ENCODE data around the gene DROSHA. TPM values are rescaled to one million over a fixed set of nuclear protein-coding genes. Genes with fewer than 3 reads are reported as not detected.

Gene DROSHA
- total RNA-seq, 4 donors from 2014 or later: 29.4 to 62.4 (median 50.2) TPM

- no peak for DNase-seq (ENCODE audit: low spot score)
- TF ChIP-seq, protein P1, sequence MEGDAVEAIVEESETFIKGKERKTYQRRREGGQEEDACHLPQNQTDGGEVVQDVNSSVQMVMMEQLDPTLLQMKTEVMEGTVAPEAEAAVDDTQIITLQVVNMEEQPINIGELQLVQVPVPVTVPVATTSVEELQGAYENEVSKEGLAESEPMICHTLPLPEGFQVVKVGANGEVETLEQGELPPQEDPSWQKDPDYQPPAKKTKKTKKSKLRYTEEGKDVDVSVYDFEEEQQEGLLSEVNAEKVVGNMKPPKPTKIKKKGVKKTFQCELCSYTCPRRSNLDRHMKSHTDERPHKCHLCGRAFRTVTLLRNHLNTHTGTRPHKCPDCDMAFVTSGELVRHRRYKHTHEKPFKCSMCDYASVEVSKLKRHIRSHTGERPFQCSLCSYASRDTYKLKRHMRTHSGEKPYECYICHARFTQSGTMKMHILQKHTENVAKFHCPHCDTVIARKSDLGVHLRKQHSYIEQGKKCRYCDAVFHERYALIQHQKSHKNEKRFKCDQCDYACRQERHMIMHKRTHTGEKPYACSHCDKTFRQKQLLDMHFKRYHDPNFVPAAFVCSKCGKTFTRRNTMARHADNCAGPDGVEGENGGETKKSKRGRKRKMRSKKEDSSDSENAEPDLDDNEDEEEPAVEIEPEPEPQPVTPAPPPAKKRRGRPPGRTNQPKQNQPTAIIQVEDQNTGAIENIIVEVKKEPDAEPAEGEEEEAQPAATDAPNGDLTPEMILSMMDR (IDR thresholded peaks at IDR 0.05): no peak
- no peak for ATAC-seq (ENCODE audit: low FRiP score)
Measured at GRCh38 chr5:31443572-31443971, 88.3 kb downstream of the DROSHA start.

- DNase-seq (ENCODE audit: low spot score): no peak
- TF ChIP-seq, protein P1 (IDR thresholded peaks at IDR 0.05): no peak
- no peak for ATAC-seq (ENCODE audit: low FRiP score)
Measured at GRCh38 chr5:31442058-31442745, 89.7 kb downstream of the DROSHA start.

DNA sequence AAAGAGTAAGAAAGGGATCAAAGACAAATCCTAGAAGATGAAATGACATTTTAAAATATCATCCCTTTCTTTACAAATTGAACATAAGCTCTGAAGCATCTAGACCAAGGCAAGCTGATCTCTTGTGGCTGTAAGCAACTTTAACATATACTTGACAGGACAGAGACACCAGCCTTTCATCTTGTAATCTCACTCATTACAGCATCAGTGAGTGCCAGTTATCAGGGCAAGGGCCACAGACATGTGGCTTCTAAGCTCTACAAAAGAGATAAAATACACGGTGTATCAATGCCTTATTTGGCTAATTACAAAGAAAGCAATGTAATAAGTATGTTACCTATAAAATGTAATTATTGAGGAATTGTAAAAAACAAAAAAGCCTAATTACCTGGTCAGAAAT is 95.0 kb downstream of the DROSHA start:
- TF ChIP-seq, protein P1 (IDR thresholded peaks at IDR 0.05): no peak
- DNase-seq (ENCODE audit: low spot score) (no peak), ATAC-seq (ENCODE audit: low FRiP score) (no peak)

DNA sequence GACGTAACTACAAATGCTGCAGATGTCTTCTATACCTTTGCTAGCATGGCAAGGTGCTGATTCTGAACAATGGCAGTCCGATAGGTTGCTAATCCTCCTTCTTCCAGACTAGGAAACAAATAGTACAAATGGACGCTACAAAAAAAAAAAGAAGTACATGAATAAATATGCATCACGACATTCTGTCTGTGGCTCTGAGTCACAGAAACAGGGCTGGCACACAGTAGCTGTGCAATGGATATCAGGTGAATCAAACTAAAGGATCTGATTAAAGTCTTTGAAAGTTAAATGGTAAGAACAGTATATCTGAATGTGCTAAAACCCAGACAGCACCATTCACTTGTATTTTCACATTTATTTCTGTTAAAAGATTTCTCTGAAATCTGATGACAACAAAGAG is 96.2 kb downstream of the DROSHA start:
- DNase-seq (ENCODE audit: low spot score): no peak
- TF ChIP-seq, protein P1 (IDR thresholded peaks at IDR 0.05): no peak
- no peak for ATAC-seq (ENCODE audit: low FRiP score)

GRCh38 chr5:31434898-31435297 is 97.0 kb downstream of the DROSHA start:
- TF ChIP-seq, protein P1 (IDR thresholded peaks at IDR 0.05): no peak
- ATAC-seq (ENCODE audit: low FRiP score) (no peak), DNase-seq (ENCODE audit: low spot score) (no peak)

GRCh38 chr5:31433229-31433628 is 98.7 kb downstream of the DROSHA start:
- TF ChIP-seq, protein P1 (IDR thresholded peaks at IDR 0.05): no peak
- DNase-seq (ENCODE audit: low spot score) (no peak), ATAC-seq (ENCODE audit: low FRiP score) (no peak)

GRCh38 chr5:31427724-31428309 is 104.1 kb downstream of the DROSHA start:
- no peak for DNase-seq (ENCODE audit: low spot score)
- no peak for ATAC-seq (ENCODE audit: low FRiP score)
- TF ChIP-seq, protein P1 (IDR thresholded peaks at IDR 0.05): no peak
